K562 (cell line): Measurements from ENCODE around the gene SEPTIN8. TPM values are rescaled to one million over a fixed set of nuclear protein-coding genes. Genes with fewer than 3 reads are reported as not detected.

Experiments
- ADNP ChIP-seq: fragments of 200-800 bp; sonication (Bioruptor generic); IDR thresholded peaks from 2 replicates; pipeline ENCODE4 v1.6.1; 2016; ENCODE audit warnings: missing genetic modification characterization, missing compliant biosample characterization
- BRCA1 ChIP-seq, 2 experiments: fragments of 450-650 bp in 1 of 2; sonication (generic) in 1 of 2; formaldehyde crosslinking in 1 of 2; IDR thresholded peaks; 2 replicates each; pipeline versions ENCODE4 v1.5.0 to v1.6.1; 2017 to 2020; ENCODE audit warnings: mild to moderate bottlenecking in 1 of 2, missing genetic modification reagents in 1 of 2
- CEBPB ChIP-seq: fragments of 450-650 bp; IDR thresholded peaks from 2 replicates; pipeline ENCODE4 v1.6.1; 2016; ENCODE audit warnings: missing genetic modification characterization, missing compliant biosample characterization
- CREB3L1 ChIP-seq: fragments of 450-650 bp; IDR thresholded peaks from 2 replicates; pipeline ENCODE4 v1.6.1; 2014; ENCODE audit warnings: low read depth, mild to moderate bottlenecking, moderate library complexity, borderline replicate concordance
- CTBP1 ChIP-seq: fragments of 450-650 bp; IDR thresholded peaks from 2 replicates; pipeline ENCODE4 v1.6.1; 2016; ENCODE audit warnings: borderline replicate concordance
- FOXM1 ChIP-seq, 2 experiments: fragments of 450-650 bp in 1 of 2; sonication (generic) in 1 of 2; formaldehyde crosslinking in 1 of 2; IDR thresholded peaks; 2 replicates each; pipeline versions ENCODE4 v1.6.1 to v1.9.0; 2017 to 2022; ENCODE audit warnings: low read depth in 2 of 2, mild to moderate bottlenecking in 2 of 2, missing genetic modification reagents in 1 of 2, moderate library complexity in 1 of 2
- FOXP1 ChIP-seq: sonication (generic); formaldehyde crosslinking; IDR thresholded peaks from 2 replicates; pipeline ENCODE4 v1.8.0; 2022; ENCODE audit warnings: mild to moderate bottlenecking, missing genetic modification reagents
- HOMEZ ChIP-seq: fragments of 250-450 bp; sonication (Bioruptor Pico); IDR thresholded peaks from 2 replicates; pipeline ENCODE4 v1.4.0; 2020; ENCODE audit warnings: mild to moderate bottlenecking, moderate library complexity
- MNT ChIP-seq, 2 experiments: fragments of 450-650 bp; conservative IDR thresholded peaks; 2 replicates each; pipeline ENCODE4 v1.6.1; 2017; ENCODE audit warnings: mild to moderate bottlenecking in 2 of 2, moderate library complexity in 2 of 2
- MXI1 ChIP-seq: IDR thresholded peaks from 2 replicates; pipeline ENCODE4 v1.6.1; 2011; ENCODE audit warnings: low read depth, mild to moderate bottlenecking, improper control_type of control experiment, low read length
- NR2C2 ChIP-seq, 2 experiments: fragments of 200-800 bp in 1 of 2; sonication (Bioruptor generic) in 1 of 2; sonication (generic) in 1 of 2; formaldehyde crosslinking in 1 of 2; IDR thresholded peaks; 2 replicates each; pipeline versions ENCODE4 v1.6.1 to v1.8.0; 2016 to 2022; ENCODE audit warnings: mild to moderate bottlenecking in 1 of 2, missing compliant biosample characterization in 1 of 2, missing genetic modification characterization in 1 of 2, missing genetic modification reagents in 1 of 2
- PHTF2 ChIP-seq: fragments of 250-450 bp; sonication (Bioruptor Pico); IDR thresholded peaks from 2 replicates; pipeline ENCODE4 v1.5.0; 2021; ENCODE audit warnings: mild to moderate bottlenecking
- PML ChIP-seq: IDR thresholded peaks from 2 replicates; pipeline ENCODE4 v1.6.1; 2012; ENCODE audit warnings: low read length, inconsistent platforms
- YY1 ChIP-seq, 3 experiments: IDR thresholded peaks; 2 replicates each; pipeline ENCODE4 v1.6.1; 2011; ENCODE audit warnings: low read length in 2 of 3, mild to moderate bottlenecking in 2 of 3, moderate library complexity in 2 of 3, borderline replicate concordance in 1 of 3, control low read depth in 1 of 3, low read depth in 1 of 3; ENCODE audit not compliant: insufficient read depth in 3 of 3, insufficient replicate concordance in 2 of 3, control insufficient read depth in 1 of 3, insufficient read length in 1 of 3; ENCODE audit errors: extremely low read depth in 1 of 3
- ZFX ChIP-seq: sonication (generic); formaldehyde crosslinking; IDR thresholded peaks from 2 replicates; pipeline ENCODE4 v1.8.0; 2022; ENCODE audit warnings: mild to moderate bottlenecking, missing genetic modification reagents, moderate library complexity
- ZNF140 ChIP-seq: fragments of 250-450 bp; sonication (Bioruptor Pico); IDR thresholded peaks from 2 replicates; pipeline ENCODE4 v1.8.0; 2021; ENCODE audit warnings: moderate library complexity, mild to moderate bottlenecking, inconsistent platforms
- ZNF644 ChIP-seq: fragments of 200-800 bp; sonication (Bioruptor generic); IDR thresholded peaks from 2 replicates; pipeline ENCODE4 v1.6.1; 2016; ENCODE audit warnings: low read depth, missing genetic modification characterization, missing compliant biosample characterization
- ZNF695 ChIP-seq: fragments of 450-650 bp; formaldehyde crosslinking; IDR thresholded peaks from 2 replicates; pipeline ENCODE4 v1.4.0; 2020; ENCODE audit warnings: mild to moderate bottlenecking, moderate library complexity
- ZNF780A ChIP-seq: fragments of 250-450 bp; sonication (Bioruptor Pico); IDR thresholded peaks from 2 replicates; pipeline ENCODE4 v1.5.0; 2021; ENCODE audit warnings: mild to moderate bottlenecking
- ZNF785 ChIP-seq: fragments of 250-450 bp; sonication (Bioruptor Pico); IDR thresholded peaks from 2 replicates; pipeline ENCODE4 v1.4.0; 2020; ENCODE audit warnings: mild to moderate bottlenecking
- polyA plus RNA-seq, 8 experiments: library from polyadenylated mRNA; depleted of rRNA in 4 of 8; stranded (reverse) in 5 of 8; unstranded in 3 of 8; fragments of >200 nt; fragmentation: Nextera tagmentation in 2 of 8; fragmentation: Illumina TruSeq in 1 of 8; extraction: Ambion mirVana in 2 of 8; extraction: Trizol in 1 of 8; gene quantifications; 2 replicates each; pipeline versions ENCODE4 v1.2.1 to v1.2.3, GENCODE V29; 2011 to 2014; ENCODE audit warnings: inconsistent platforms in 1 of 8, missing spikeins in 1 of 8
- total RNA-seq, 7 experiments: library from RNA; depleted of rRNA in 6 of 7; stranded (reverse); fragments of >200 nt in 6 of 7; fragmentation: Illumina TruSeq in 2 of 7; extraction: Trizol in 2 of 7; gene quantifications; 2 replicates each; pipeline versions ENCODE4 v1.2.1 to v1.2.3, GENCODE V29; 2011 to 2021; ENCODE audit warnings: low replicate concordance in 1 of 7

Gene SEPTIN8
- total and polyA plus RNA-seq, 9 of the 15 experiments (the other 6 are each of a cell fraction or from before 2014, with no cell fraction given) = 19.3 to 142 (median 101) TPM

GRCh38 chr5:132777209-132778069 is at the start of gene SEPTIN8 (continued):
- no peak for TF ChIP-seq NR2C2 (CRISPR knock-in tag; IDR thresholded peaks at IDR 0.05)
- peak; percentile 54 for TF ChIP-seq NR2C2 (tag; IDR thresholded peaks at IDR 0.05)
- no peak for TF ChIP-seq ZNF785 (CRISPR knock-in tag)
- TF ChIP-seq ZNF644 = no peak; the same call in 1 of the 2 replicates
- TF ChIP-seq CREB3L1 = 0 out of 2 replicates have a peak, but pooled peaks have one; percentile 19
- no peak for TF ChIP-seq HOMEZ (CRISPR knock-in tag)
- no peak for TF ChIP-seq ZNF140
- 0 out of 2 replicates have a peak, but pooled peaks have one; percentile 15 for TF ChIP-seq FOXP1 (CRISPR knock-in tag)
- TF ChIP-seq ADNP = no peak
- no peak for TF ChIP-seq ZNF780A (CRISPR knock-in tag)
- TF ChIP-seq ZFX (CRISPR knock-in tag) = peak; percentile 71
- peak; percentile 37 to 92 (median 86) for TF ChIP-seq YY1 (IDR thresholded peaks at IDR 0.05; ENCODE audit: borderline replicate concordance in 1 of 3, control insufficient read depth in 1 of 3, extremely low read depth in 1 of 3, insufficient read depth in 3 of 3, insufficient read length in 1 of 3, insufficient replicate concordance in 2 of 3, low read depth in 1 of 3, low read length in 2 of 3)
- no peak for TF ChIP-seq MXI1
- 0 out of 2 replicates have a peak, but pooled peaks have one; percentile 34 for TF ChIP-seq ZNF695
- no peak for TF ChIP-seq FOXM1 (IDR thresholded peaks at IDR 0.05; ENCODE audit: low read depth)
- no peak for TF ChIP-seq FOXM1 (CRISPR knock-in tag; IDR thresholded peaks at IDR 0.05; ENCODE audit: low read depth)
- TF ChIP-seq PHTF2 (CRISPR knock-in tag) = no peak
- 0 out of 4 replicates have a peak, but pooled peaks of 1 of the 2 experiments have one; percentile 35 for TF ChIP-seq MNT (conservative IDR thresholded peaks at IDR 0.05)
- TF ChIP-seq CTBP1 = peak; percentile 29; the same call in 1 of the 2 replicates
- TF ChIP-seq CEBPB (tag) = peak; percentile 51; the same call in 1 of the 2 replicates
- no peak for TF ChIP-seq PML
- TF ChIP-seq BRCA1 (IDR thresholded peaks at IDR 0.05) = no peak
- TF ChIP-seq BRCA1 (CRISPR knock-in tag; IDR thresholded peaks at IDR 0.05) = no peak
